GM21381 (cell line): Measurements from ENCODE around the gene RWDD3.

Experiments
- ATAC-seq: cut with Tn5 transposase; IDR thresholded peaks from one replicate; pipeline ENCODE4 v1.9.1; 2021; ENCODE audit warnings: mild to moderate bottlenecking, moderate library complexity; ENCODE audit not compliant: unreplicated experiment

The RWDD3 gene

GRCh38 chr1:95229706-95230105, 4.3 kb upstream of the RWDD3 start:
- no peak for ATAC-seq

- no peak for ATAC-seq
These were observed 3.8 kb upstream of the RWDD3 start for GRCh38 chr1:95230256-95230655.

GRCh38 chr1:95230768-95231191, 3.2 kb upstream of the RWDD3 start:
- no peak for ATAC-seq

GRCh38 chr1:95232646-95233318, 1.2 kb upstream of the RWDD3 start:
- ATAC-seq: no peak

- no peak for ATAC-seq
These were observed 682 bp upstream of the RWDD3 start for GRCh38 chr1:95233319-95233736.

- ATAC-seq: no peak
These were observed 3.0 kb downstream of the RWDD3 start for GRCh38 chr1:95236784-95237575.

- ATAC-seq: no peak
These were observed 4.1 kb downstream of the RWDD3 start for GRCh38 chr1:95237981-95238703.

GRCh38 chr1:95245029-95245428, 11.0 kb downstream of the RWDD3 start:
- no peak for ATAC-seq

- ATAC-seq: no peak
These were observed 12.5 kb downstream of the RWDD3 start for GRCh38 chr1:95246511-95246910.

- no peak for ATAC-seq
These were observed 13.6 kb downstream of the RWDD3 start for GRCh38 chr1:95247607-95248006.

- no peak for ATAC-seq
These were observed 15.9 kb downstream of the RWDD3 start for GRCh38 chr1:95249916-95250315.

- no peak for ATAC-seq
These were observed 18.4 kb downstream of the RWDD3 start for GRCh38 chr1:95252422-95252821.

GRCh38 chr1:95254959-95255358, 20.9 kb downstream of the RWDD3 start:
- ATAC-seq: no peak

- no peak for ATAC-seq
These were observed 21.8 kb downstream of the RWDD3 start for GRCh38 chr1:95255826-95256225.

- no peak for ATAC-seq
These were observed 23.7 kb downstream of the RWDD3 start for GRCh38 chr1:95257758-95258157.

GRCh38 chr1:95259245-95259644, 25.2 kb downstream of the RWDD3 start:
- no peak for ATAC-seq

- no peak for ATAC-seq
These were observed 28.9 kb downstream of the RWDD3 start for GRCh38 chr1:95262913-95263312.

- ATAC-seq: no peak
These were observed 29.4 kb downstream of the RWDD3 start for GRCh38 chr1:95263450-95263849.

GRCh38 chr1:95265106-95265505, 31.1 kb downstream of the RWDD3 start:
- ATAC-seq: no peak

- no peak for ATAC-seq
These were observed 42.4 kb downstream of the RWDD3 start for GRCh38 chr1:95276429-95276828.

- ATAC-seq: no peak
These were observed 44.4 kb downstream of the RWDD3 start for GRCh38 chr1:95278173-95279006.
